ENCODE data around the gene OR8H1.

OR8H1 gene

GRCh38 chr11:56273854-56274253 lies 18.2 kb downstream of the OR8H1 start, which contains the start of gene OR5T1:
TSS of gene OR5T1 (plus strand) at chr11:56274154. CDS start at chr11:56275639, 1,485 bp downstream.
- H3K9me3 ChIP-seq (ENCODE audit: control extremely low read depth in 1 of 5, control insufficient read depth in 4 of 5, insufficient read depth in 2 of 5, low read depth in 1 of 5, low read length in 4 of 5), result no peaks in the 10 kb centered on the region
- POLR2A ChIA-PET, result interaction anchor here (0.6 kb wide), 1 partner anchor 409 kb away, joined by 4 read pairs; no protein-coding TSS in a partner anchor
- CTCF ChIA-PET, result no interaction called here

DNA sequence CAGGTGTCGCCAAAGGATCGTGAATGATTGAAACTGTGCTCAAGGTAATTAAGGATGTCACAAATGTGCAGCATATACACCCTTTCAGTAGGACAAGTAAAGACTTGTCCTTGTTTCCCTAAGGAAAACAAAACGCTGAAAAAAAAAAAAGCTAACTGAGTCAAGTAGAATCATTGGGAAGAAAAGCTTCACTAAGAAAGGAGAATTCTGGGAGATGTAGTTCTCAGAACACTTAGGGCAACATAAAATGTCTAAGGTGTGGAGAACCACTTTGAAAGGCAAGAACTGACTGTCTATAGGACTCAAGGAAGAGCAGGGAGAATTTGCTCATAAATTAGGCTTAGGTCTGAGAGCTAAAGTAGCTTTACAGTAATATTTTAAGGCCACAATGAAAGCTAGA lies 21.0 kb downstream of the OR8H1 start:
- 72% methylated on average over 3 of the region's 3 CpGs for WGBS (ENCODE audit: insufficient coverage)

More at GRCh38 chr11:56273854-56274253, 18.2 kb downstream of the OR8H1 start, which contains the start of gene OR5T1:
- Histone ChIP-seq H3K4me1 (ENCODE audit: control extremely low read depth in 1 of 4, control insufficient read depth in 4 of 4, insufficient read depth in 4 of 4, low read length in 3 of 4) (no peaks in the 10 kb centered on the region), H3K27ac (ENCODE audit: insufficient read depth in 1 of 2, low read depth in 1 of 2, low read length in 2 of 2, poor library complexity in 1 of 2, severe bottlenecking in 2 of 2) (no peak within 1 kb of the TSS), H3K27me3 (replicated peaks in 2 of 5; ENCODE audit: control insufficient read depth in 4 of 5, insufficient read depth in 5 of 5, low read length in 4 of 5) (no peaks in the 10 kb centered on the region), H3K4me3 (ENCODE audit: control insufficient read depth in 1 of 7, extremely low read depth in 1 of 7, insufficient read depth in 4 of 7, low read depth in 2 of 7, low read length in 6 of 7) (no peak within 1 kb of the TSS), H3K36me3 (ENCODE audit: control insufficient read depth in 4 of 4, insufficient read depth in 4 of 4, low read length in 3 of 4) (no peaks in the 10 kb centered on the region)
- DNase-seq, result no peak

DNA sequence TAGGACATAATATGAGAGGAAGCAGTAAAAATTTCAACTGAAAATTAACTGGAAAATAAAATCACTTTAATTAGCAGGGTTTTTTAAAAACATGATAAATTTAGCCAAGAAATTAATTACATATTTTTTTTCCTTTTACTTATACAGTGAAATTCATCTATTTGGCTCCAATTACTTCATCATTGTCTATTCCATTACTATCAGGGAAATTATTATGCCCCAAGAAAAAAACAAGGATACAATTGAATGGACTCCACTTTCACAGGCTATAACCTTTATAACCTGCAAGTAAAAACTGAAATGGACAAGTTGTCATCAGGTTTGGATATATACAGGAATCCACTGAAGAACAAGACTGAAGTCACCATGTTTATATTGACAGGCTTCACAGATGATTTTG lies 40.1 kb downstream of the OR8H1 start, which contains the start of gene OR5T3:
Gene OR5T3 (plus strand): TSS at position 301 of the 400 bp plus-strand sequence. CDS start 0 bp downstream, at position 301.
- ChIA-PET POLR2A (no interaction called here), CTCF (no interaction called here)
- Histone ChIP-seq H3K36me3 (ENCODE audit: control insufficient read depth in 4 of 4, insufficient read depth in 4 of 4, low read length in 3 of 4) (no peaks in the 10 kb centered on the region), H3K27ac (ENCODE audit: insufficient read depth in 1 of 2, low read depth in 1 of 2, low read length in 2 of 2, poor library complexity in 1 of 2, severe bottlenecking in 2 of 2) (no peak within 1 kb of the TSS), H3K27me3 (replicated peaks in 2 of 5; ENCODE audit: control insufficient read depth in 4 of 5, insufficient read depth in 5 of 5, low read length in 4 of 5) (no peaks in the 10 kb centered on the region), H3K4me3 (ENCODE audit: control insufficient read depth in 1 of 7, extremely low read depth in 1 of 7, insufficient read depth in 4 of 7, low read depth in 2 of 7, low read length in 6 of 7) (no peak within 1 kb of the TSS), H3K9me3 (ENCODE audit: control extremely low read depth in 1 of 5, control insufficient read depth in 4 of 5, insufficient read depth in 2 of 5, low read depth in 1 of 5, low read length in 4 of 5) (peaks cover 0 to 1% (median 0%) of the 10 kb centered on the region in 5 experiments), H3K4me1 (ENCODE audit: control extremely low read depth in 1 of 4, control insufficient read depth in 4 of 4, insufficient read depth in 4 of 4, low read length in 3 of 4) (no peaks in the 10 kb centered on the region)
- DNase-seq, result no peak

More for the DNA sequence above, 21.0 kb downstream of the OR8H1 start:
- H3K4me1 ChIP-seq (ENCODE audit: control extremely low read depth in 1 of 4, control insufficient read depth in 4 of 4, insufficient read depth in 4 of 4, low read length in 3 of 4), result no peaks in the 10 kb centered on the region
- CTCF ChIA-PET, result no interaction called here
- no peaks in the 10 kb centered on the region for H3K36me3 ChIP-seq (ENCODE audit: control insufficient read depth in 4 of 4, insufficient read depth in 4 of 4, low read length in 3 of 4)
- POLR2A ChIA-PET, result no interaction called here
- H3K4me3 ChIP-seq (ENCODE audit: control insufficient read depth in 1 of 7, extremely low read depth in 1 of 7, insufficient read depth in 4 of 7, low read depth in 2 of 7, low read length in 6 of 7), result no peak overlapping the region
- H3K27ac ChIP-seq (ENCODE audit: insufficient read depth in 1 of 2, low read depth in 1 of 2, low read length in 2 of 2, poor library complexity in 1 of 2, severe bottlenecking in 2 of 2), result no peak overlapping the region
- no peak for DNase-seq
- H3K27me3 ChIP-seq (replicated peaks in 2 of 5; ENCODE audit: control insufficient read depth in 4 of 5, insufficient read depth in 5 of 5, low read length in 4 of 5), result no peaks in the 10 kb centered on the region
- peaks cover 0 to 2% (median 0%) of the 10 kb centered on the region in 5 experiments for H3K9me3 ChIP-seq (ENCODE audit: control extremely low read depth in 1 of 5, control insufficient read depth in 4 of 5, insufficient read depth in 2 of 5, low read depth in 1 of 5, low read length in 4 of 5)
